T-helper 2 cell treated with Interferon-gamma antibody and Interleukin-4, amounts not matched to agents 100 ng/mL and 5 ng/mL, for 36 hours (primary cell): ENCODE measurements around the gene LRRC47. TPM values are rescaled to one million over a fixed set of nuclear protein-coding genes. Genes with fewer than 3 reads are reported as not detected.

Source experiments
- intact Hi-C: fragments of 100-400 bp; cut with micrococcal nuclease; formaldehyde crosslinking; loops from one replicate; pipeline ENCODE4 v1.15.1; 2023
- total RNA-seq: library from RNA; stranded (reverse); gene quantifications from 2 replicates; pipeline ENCODE4 v1.2.3, GENCODE V29; 2022

Gene LRRC47
- total RNA-seq, 1 donor from 2014 or later: 40.4 TPM

- intact Hi-C loops: no loop called here
Observed at GRCh38 chr1:3735027-3735681, 61.1 kb downstream of the LRRC47 start.

- intact Hi-C loops: no loop called here
Observed at GRCh38 chr1:3734602-3735001, 61.7 kb downstream of the LRRC47 start.

DNA sequence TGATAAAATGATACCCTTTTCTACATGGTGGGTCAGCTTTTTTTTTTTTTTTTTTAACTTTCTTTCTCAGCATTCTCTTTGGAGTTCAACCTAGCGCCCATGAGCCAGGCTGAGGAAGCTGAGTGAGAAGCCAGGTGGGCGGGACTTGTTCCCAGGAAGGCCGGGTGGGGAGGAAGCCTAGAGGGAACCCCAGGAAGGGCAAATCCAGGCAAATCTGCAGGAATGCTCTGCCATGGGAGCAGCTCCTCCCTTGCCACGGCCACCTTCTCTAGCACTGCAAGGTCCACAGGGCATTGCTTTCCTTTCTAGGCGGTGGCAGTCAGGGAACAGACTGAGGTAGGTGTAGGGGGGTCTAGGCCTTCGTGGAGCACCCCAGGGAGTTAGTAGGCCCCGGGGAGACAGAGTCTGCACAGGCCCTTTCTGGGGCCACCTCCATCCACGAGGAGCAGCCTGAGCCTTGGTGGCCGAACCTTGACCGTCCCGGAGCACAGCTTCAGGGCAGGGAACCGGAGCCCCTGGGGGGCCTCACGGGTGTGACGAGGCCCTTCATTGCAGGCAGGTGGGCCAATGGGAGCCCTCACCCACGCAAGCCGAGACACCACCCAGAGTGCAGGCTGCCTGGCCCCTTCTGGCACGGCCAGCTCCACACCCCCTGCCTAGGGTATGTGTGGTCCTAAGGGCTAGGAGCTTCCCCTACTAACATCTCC, 62.3 kb downstream of the LRRC47 start:
- intact Hi-C loops: no loop called here

DNA sequence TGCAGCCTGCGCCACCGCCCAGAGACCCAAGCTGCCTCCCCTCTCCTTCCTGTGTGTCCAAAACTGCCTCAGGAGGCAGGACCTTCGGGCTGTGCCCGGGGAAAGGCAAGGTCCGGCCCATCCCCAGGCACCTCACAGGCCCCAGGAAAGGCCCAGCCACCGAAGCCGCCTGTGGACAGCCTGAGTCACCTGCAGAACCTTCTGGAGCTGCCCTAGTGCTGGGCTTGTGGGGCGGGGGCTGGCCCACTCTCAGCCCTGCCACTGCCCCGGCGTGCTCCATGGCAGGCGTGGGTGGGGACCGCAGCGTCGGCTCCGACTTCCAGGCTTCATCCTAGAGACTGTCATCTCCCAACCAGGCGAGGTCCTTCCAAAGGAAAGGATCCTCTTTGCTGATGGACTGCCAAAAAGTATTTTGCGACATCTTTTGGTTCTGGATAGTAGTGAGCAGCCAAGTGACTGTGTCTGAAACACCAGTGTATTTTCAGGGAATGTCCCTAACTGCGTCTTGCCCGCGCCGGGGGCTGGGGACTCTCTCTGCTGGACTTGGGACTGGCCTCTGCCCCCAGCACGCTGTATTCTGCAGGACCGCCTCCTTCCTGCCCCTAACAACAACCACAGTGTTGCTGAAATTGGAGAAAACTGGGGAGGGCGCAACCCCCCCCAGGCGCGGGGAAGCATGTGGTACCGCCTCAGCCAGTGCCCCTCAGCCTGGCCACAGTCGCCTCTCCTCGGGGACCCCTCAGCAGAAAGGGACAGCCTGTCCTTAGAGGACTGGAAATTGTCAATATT, 63.0 kb downstream of the LRRC47 start:
- intact Hi-C loops: no loop called here

DNA sequence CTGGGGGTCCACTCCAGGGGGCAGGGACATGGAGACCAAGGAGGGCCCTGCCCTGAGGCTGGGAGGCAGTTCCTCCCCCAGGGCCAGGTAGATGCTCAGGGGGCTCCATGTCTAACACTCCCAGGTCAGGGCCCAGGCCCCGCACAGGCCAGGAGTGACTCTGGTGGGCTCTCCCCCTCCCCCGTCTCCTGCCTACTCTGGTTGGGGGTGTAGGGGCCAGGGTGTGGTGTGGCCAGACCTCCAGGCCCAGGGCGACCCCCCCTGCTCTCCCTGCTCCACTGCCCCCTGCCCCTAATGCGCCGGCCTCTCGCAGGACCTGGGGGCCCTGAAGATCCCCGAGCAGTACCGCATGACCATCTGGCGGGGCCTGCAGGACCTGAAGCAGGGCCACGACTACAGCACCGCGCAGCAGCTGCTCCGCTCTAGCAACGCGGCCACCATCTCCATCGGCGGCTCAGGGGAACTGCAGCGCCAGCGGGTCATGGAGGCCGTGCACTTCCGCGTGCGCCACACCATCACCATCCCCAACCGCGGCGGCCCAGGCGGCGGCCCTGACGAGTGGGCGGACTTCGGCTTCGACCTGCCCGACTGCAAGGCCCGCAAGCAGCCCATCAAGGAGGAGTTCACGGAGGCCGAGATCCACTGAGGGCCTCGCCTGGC, 63.7 kb downstream of the LRRC47 start:
- intact Hi-C loops: no loop called here

- intact Hi-C loops: no loop called here
Observed at GRCh38 chr1:3731583-3732433, 64.5 kb downstream of the LRRC47 start.

GRCh38 chr1:3730543-3731247, 65.6 kb downstream of the LRRC47 start:
- intact Hi-C loops: no loop called here

DNA sequence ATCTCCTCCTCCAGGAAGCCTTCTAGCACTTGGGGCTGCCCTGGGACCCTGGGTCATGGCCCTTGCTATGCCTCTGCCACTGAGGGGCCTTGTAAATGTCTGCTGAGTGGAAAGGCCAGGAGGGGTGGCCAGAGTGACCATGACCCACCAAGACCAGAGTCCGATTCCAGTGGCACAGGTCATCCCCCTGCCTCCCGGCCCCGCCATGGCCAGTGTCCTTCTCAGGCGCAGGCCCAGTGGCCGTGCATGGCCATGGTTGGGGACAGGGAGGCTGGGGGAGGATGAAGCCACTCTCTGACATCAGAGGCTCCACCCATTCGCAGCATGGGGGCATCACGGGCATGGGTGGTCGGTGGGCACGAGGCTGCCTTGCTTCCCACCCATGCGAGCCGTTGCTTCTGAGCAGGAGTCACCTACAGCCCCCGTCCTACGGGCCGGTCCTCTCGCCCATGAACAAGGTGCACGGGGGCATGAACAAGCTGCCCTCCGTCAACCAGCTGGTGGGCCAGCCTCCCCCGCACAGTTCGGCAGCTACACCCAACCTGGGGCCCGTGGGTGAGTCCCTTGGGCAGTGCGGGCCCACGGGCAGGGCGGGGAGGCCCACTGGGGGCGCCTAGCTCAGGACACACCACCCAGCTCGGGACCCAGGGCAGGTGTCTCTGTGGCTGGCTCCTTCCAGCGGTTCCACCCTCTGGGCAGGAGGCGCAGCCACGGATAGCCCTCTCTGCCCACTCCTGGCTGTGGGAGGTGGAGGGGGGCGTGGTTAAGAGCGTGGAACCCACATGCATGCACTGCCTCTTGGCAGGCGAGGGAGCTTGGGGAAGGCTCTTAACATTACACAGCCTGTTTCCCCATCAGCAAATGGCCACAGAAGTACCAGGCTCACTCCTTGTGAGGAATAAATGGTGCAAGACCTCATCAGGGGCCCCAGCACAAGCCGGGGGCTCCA, 66.4 kb downstream of the LRRC47 start:
- intact Hi-C loops: loop anchor here (10.0 kb wide), 1 partner anchor 105 kb away; the partner anchor contains the start of gene TPRG1L

Other genes starting within 250 kb of the LRRC47 start
- gene MEGF6, start 185.0 kb downstream of the LRRC47 start, total RNA-seq: 10.0 and 11.3 TPM in 2 replicates
- 10.4 and 11.0 TPM in 2 replicates for gene TPRG1L, start 171.5 kb downstream of the LRRC47 start, total RNA-seq
- 33.2 and 38.6 TPM in 2 replicates for gene WRAP73, start 146.4 kb downstream of the LRRC47 start, total RNA-seq
- gene TP73, start 144.0 kb downstream of the LRRC47 start, total RNA-seq: 2.6 and 2.7 TPM in 2 replicates
- not detected in 2 replicates for gene CCDC27, start 44.0 kb downstream of the LRRC47 start, total RNA-seq
- gene SMIM1, start 23.7 kb downstream of the LRRC47 start, total RNA-seq: not detected in 2 replicates
- gene CEP104, start 60.7 kb upstream of the LRRC47 start, total RNA-seq: 43.0 and 44.7 TPM in 2 replicates
- 11.2 and 12.7 TPM in 2 replicates for gene DFFB, start 61.0 kb upstream of the LRRC47 start, total RNA-seq
- gene C1orf174, start 103.8 kb upstream of the LRRC47 start, total RNA-seq: 28.5 and 28.6 TPM in 2 replicates